ENCODE data around the gene CTDSPL. TPM values are rescaled to one million over a fixed set of nuclear protein-coding genes. Genes with fewer than 3 reads are reported as not detected.

Gene CTDSPL
- total and polyA plus RNA-seq, 2 of the 13 experiments (the other 11 are each of a cell fraction or from before 2014, with no cell fraction given): 26.1 to 142 TPM

GRCh38 chr3:37905987-37906674 is 44.5 kb downstream of the CTDSPL start (continued):
- TF ChIP-seq ZNF788 (CRISPR knock-in tag; IDR thresholded peaks at IDR 0.05; ENCODE audit: borderline replicate concordance): peak; percentile 35; the same call in 1 of the 2 replicates
- TF ChIP-seq THAP7 (CRISPR knock-in tag; IDR thresholded peaks at IDR 0.05): 0 out of 2 replicates have a peak, but pooled peaks have one; percentile 30
- no peak for TF ChIP-seq SNAPC4 (CRISPR knock-in tag; IDR thresholded peaks at IDR 0.05)
- TF ChIP-seq ZNF326 (CRISPR knock-in tag; IDR thresholded peaks at IDR 0.05; ENCODE audit: borderline replicate concordance): no peak
- peak; percentile 60; the same call in 1 of the 2 replicates for TF ChIP-seq ZNF431 (CRISPR knock-in tag; IDR thresholded peaks at IDR 0.05; ENCODE audit: borderline replicate concordance, low read depth)
- no peak for TF ChIP-seq SOX6 (IDR thresholded peaks at IDR 0.05)
- peak; percentile 91 for TF ChIP-seq SOX6 (CRISPR knock-in tag; IDR thresholded peaks at IDR 0.05)
- no peak for TF ChIP-seq MIER3 (CRISPR knock-in tag; IDR thresholded peaks at IDR 0.05; ENCODE audit: borderline replicate concordance)
- TF ChIP-seq ZNF737 (CRISPR knock-in tag; IDR thresholded peaks at IDR 0.05; ENCODE audit: borderline replicate concordance): no peak
- peak; percentile 38; the same call in 1 of the 2 replicates for TF ChIP-seq ELF1 (CRISPR knock-in tag; IDR thresholded peaks at IDR 0.05)
- 0 out of 2 replicates have a peak, but pooled peaks have one; percentile 33 for TF ChIP-seq KDM3A (CRISPR knock-in tag; IDR thresholded peaks at IDR 0.05; ENCODE audit: low read depth)
- no peak for TF ChIP-seq ZNF407 (CRISPR knock-in tag; IDR thresholded peaks at IDR 0.05; ENCODE audit: not compliant biosample characterization)
- TF ChIP-seq ZNF263 (CRISPR knock-in tag; IDR thresholded peaks at IDR 0.05): peak; percentile 100
- TF ChIP-seq SP5 (CRISPR knock-in tag; IDR thresholded peaks at IDR 0.05; ENCODE audit: borderline replicate concordance, low read depth): peak; percentile 69

Measured in HepG2 (cell line).